HEK293 (cell line): ENCODE measurements around the gene SUFU.

Experiments used
- CTCF ChIA-PET: fragments of 350-600 bp; formaldehyde crosslinking; extraction: SDS; loops from one replicate; lab custom pipeline; 2021; ENCODE audit warnings: antibody characterized with exemption; lab: Yijun Ruan, JAX
- POLR2A ChIA-PET: fragments of 300-600 bp; formaldehyde crosslinking; extraction: SDS; loops from one replicate; lab custom pipeline; 2020; ENCODE audit warnings: antibody characterized with exemption, inconsistent platforms; lab: Yijun Ruan, JAX
- H3K27ac ChIP-seq: fragments of 200-500 bp; sonication (Bioruptor generic); 2 replicates; pipeline ENCODE4 v1.5.1; 2014; ENCODE audit warnings: low read depth, low read length, control low read depth, inconsistent platforms; ENCODE audit errors: extremely low read depth
- H3K36me3 ChIP-seq, 2 experiments: fragments of 200-500 bp in 1 of 2; sonication (Bioruptor generic) in 1 of 2; 1 replicate in 1 of 2; 2 replicates in 1 of 2; pipeline ENCODE4 v1.5.1; 2014 to 2017; ENCODE audit warnings: inconsistent platforms in 2 of 2, low read length in 2 of 2; ENCODE audit not compliant: control insufficient read depth in 2 of 2, insufficient read depth in 1 of 2
- H3K4me1 ChIP-seq: fragments of 200-500 bp; sonication (Bioruptor generic); 2 replicates; pipeline ENCODE4 v1.5.1; 2014; ENCODE audit warnings: mild to moderate bottlenecking, low read length, inconsistent platforms; ENCODE audit not compliant: control insufficient read depth, insufficient read depth
- H3K4me3 ChIP-seq: 2 replicates; pipeline ENCODE4 v1.5.1; 2011; ENCODE audit warnings: low read depth, mild to moderate bottlenecking, control low read depth, low read length, moderate library complexity
- H3K9me3 ChIP-seq: fragments of 200-500 bp; sonication (Bioruptor generic); 2 replicates; pipeline ENCODE4 v1.5.1; 2014; ENCODE audit warnings: low read depth, low read length, inconsistent platforms; ENCODE audit not compliant: control insufficient read depth, insufficient read depth
- GLIS2 ChIP-seq: fragments of 450-650 bp; formaldehyde crosslinking; IDR thresholded peaks from 2 replicates; pipeline ENCODE4 v1.5.1; 2016; ENCODE audit warnings: missing biosample characterization, missing genetic modification characterization
- HOXD13 ChIP-seq: sonication (generic); formaldehyde crosslinking; IDR thresholded peaks from 2 replicates; pipeline ENCODE4 v1.8.0; 2022; ENCODE audit warnings: missing genetic modification reagents, borderline replicate concordance
- KLF10 ChIP-seq: fragments of 450-650 bp; IDR thresholded peaks from 2 replicates; pipeline ENCODE4 v1.5.1; 2018; ENCODE audit warnings: missing biosample characterization, mild to moderate bottlenecking, missing genetic modification characterization
- MZF1 ChIP-seq: fragments of 450-650 bp; formaldehyde crosslinking; IDR thresholded peaks from 2 replicates; pipeline ENCODE4 v1.5.1; 2017; ENCODE audit warnings: missing biosample characterization, missing genetic modification characterization, borderline replicate concordance
- PBX3 ChIP-seq: sonication (generic); formaldehyde crosslinking; IDR thresholded peaks from 2 replicates; pipeline ENCODE4 v1.8.1; 2022; ENCODE audit warnings: mild to moderate bottlenecking, moderate library complexity, missing genetic modification reagents
- SCRT2 ChIP-seq: fragments of 450-650 bp; formaldehyde crosslinking; IDR thresholded peaks from 2 replicates; pipeline ENCODE4 v1.5.1; 2016; ENCODE audit warnings: missing biosample characterization, missing genetic modification characterization
- SP3 ChIP-seq: fragments of 450-650 bp; formaldehyde crosslinking; IDR thresholded peaks from 2 replicates; pipeline ENCODE4 v1.5.1; 2016; ENCODE audit warnings: missing biosample characterization, missing genetic modification characterization
- WT1 ChIP-seq: fragments of 450-650 bp; formaldehyde crosslinking; IDR thresholded peaks from 2 replicates; pipeline ENCODE4 v1.5.1; 2016; ENCODE audit warnings: missing biosample characterization, missing genetic modification characterization
- YY1 ChIP-seq: fragments of 450-650 bp; formaldehyde crosslinking; IDR thresholded peaks from 2 replicates; pipeline ENCODE4 v1.5.1; 2018; ENCODE audit warnings: missing biosample characterization, missing genetic modification characterization
- ZBTB7A ChIP-seq: fragments of 450-650 bp; formaldehyde crosslinking; IDR thresholded peaks from 2 replicates; pipeline ENCODE4 v1.5.1; 2016; ENCODE audit warnings: low read depth, missing biosample characterization, missing genetic modification characterization
- ZEB2 ChIP-seq: fragments of 450-650 bp; formaldehyde crosslinking; IDR thresholded peaks from 2 replicates; pipeline ENCODE4 v1.5.1; 2016; ENCODE audit warnings: missing biosample characterization, missing genetic modification characterization
- ZNF174 ChIP-seq: fragments of 450-650 bp; formaldehyde crosslinking; IDR thresholded peaks from 2 replicates; pipeline ENCODE4 v1.5.0; 2017; ENCODE audit warnings: missing biosample characterization, mild to moderate bottlenecking, missing genetic modification characterization
- ZNF302 ChIP-seq: fragments of 450-650 bp; formaldehyde crosslinking; IDR thresholded peaks from 2 replicates; pipeline ENCODE4 v1.5.1; 2016; ENCODE audit warnings: missing biosample characterization, missing genetic modification characterization, low read depth
- ZNF341 ChIP-seq: fragments of 450-650 bp; formaldehyde crosslinking; IDR thresholded peaks from 2 replicates; pipeline ENCODE4; 2016; ENCODE audit warnings: low read depth, missing biosample characterization, missing genetic modification characterization
- ZNF350 ChIP-seq: fragments of 450-650 bp; formaldehyde crosslinking; IDR thresholded peaks from 2 replicates; pipeline ENCODE4 v1.5.0; 2017; ENCODE audit warnings: missing biosample characterization, mild to moderate bottlenecking, missing genetic modification characterization
- ZNF37A ChIP-seq: fragments of 450-650 bp; IDR thresholded peaks from 2 replicates; pipeline ENCODE4 v1.5.1; 2018; ENCODE audit warnings: missing biosample characterization, missing genetic modification characterization
- ZNF544 ChIP-seq: fragments of 450-650 bp; formaldehyde crosslinking; IDR thresholded peaks from 2 replicates; pipeline ENCODE4 v1.5.0; 2017; ENCODE audit warnings: missing biosample characterization, missing genetic modification characterization
- ZNF555 ChIP-seq: fragments of 450-650 bp; formaldehyde crosslinking; conservative IDR thresholded peaks from 2 replicates; pipeline ENCODE4 v1.5.1; 2017; ENCODE audit warnings: missing biosample characterization, mild to moderate bottlenecking, missing genetic modification characterization, inconsistent platforms
- ZNF596 ChIP-seq: fragments of 450-650 bp; IDR thresholded peaks from 2 replicates; pipeline ENCODE4 v1.5.0; 2018; ENCODE audit warnings: missing biosample characterization, mild to moderate bottlenecking, missing genetic modification characterization, moderate library complexity
- ZNF600 ChIP-seq: fragments of 450-650 bp; formaldehyde crosslinking; IDR thresholded peaks from 2 replicates; pipeline ENCODE4 v1.5.1; 2016; ENCODE audit warnings: missing biosample characterization, missing genetic modification characterization
- ZNF660 ChIP-seq: fragments of 450-650 bp; IDR thresholded peaks from 2 replicates; pipeline ENCODE4 v1.5.1; 2018; ENCODE audit warnings: missing biosample characterization, mild to moderate bottlenecking, missing genetic modification characterization
- TF ChIP-seq, protein P1 (sequence below): fragments of 450-650 bp; IDR thresholded peaks from 2 replicates; pipeline ENCODE4 v1.5.1; 2018; ENCODE audit warnings: missing biosample characterization, missing genetic modification characterization
- TF ChIP-seq, protein P2 (sequence below): fragments of 450-650 bp; formaldehyde crosslinking; IDR thresholded peaks from 2 replicates; pipeline ENCODE4 v1.5.1; 2016; ENCODE audit warnings: missing biosample characterization, missing genetic modification characterization
- TF ChIP-seq, protein P3 (sequence below): fragments of 450-650 bp; formaldehyde crosslinking; IDR thresholded peaks from 2 replicates; pipeline ENCODE4 v1.5.1; 2016; ENCODE audit warnings: missing biosample characterization, missing genetic modification characterization

SUFU gene

GRCh38 chr10:102612964-102613275, 109.1 kb downstream of the SUFU start:
- Histone ChIP-seq H3K9me3 (no peaks in the 10 kb centered on the region), H3K4me1 (peaks cover 3% of the 10 kb centered on the region; the same call in 1 of the 2 replicates), H3K4me3 (no peak overlapping the region), H3K36me3 (peaks cover 0 to 41% of the 10 kb centered on the region in 2 experiments; a peak in 2 of 3 replicates), H3K27ac (no peak overlapping the region)
- ChIA-PET CTCF (interaction anchor here (1.0 to 5.2 kb wide), 5 partner anchors 8 to 110 kb away, joined by 3 to 25 read pairs (median 3); partner anchors contain the start of gene ACTR1A), POLR2A (interaction anchor here (1.1 to 1.2 kb wide), 2 partner anchors 29 to 32 kb away, joined by 3 read pairs; no protein-coding TSS in a partner anchor)
- TF ChIP-seq KLF10 (tag by site-specific recombination) = no peak
- no peak for TF ChIP-seq ZNF37A (tag by site-specific recombination)
- no peak for TF ChIP-seq ZNF350
- no peak for TF ChIP-seq ZNF660
- no peak for TF ChIP-seq ZNF600
- no peak for TF ChIP-seq HOXD13 (CRISPR knock-in tag)

- TF ChIP-seq ZNF555 (tag by site-specific recombination) (no peak), YY1 (no peak)
- Histone ChIP-seq H3K36me3 (peaks cover 0 to 45% of the 10 kb centered on the region in 2 experiments; a peak in 1 of 3 replicates), H3K4me1 (peaks cover 3% of the 10 kb centered on the region; the same call in 1 of the 2 replicates), H3K4me3 (no peak overlapping the region), H3K27ac (no peak overlapping the region), H3K9me3 (no peaks in the 10 kb centered on the region)
- CTCF ChIA-PET = interaction anchor here (0.5 to 5.2 kb wide), 6 partner anchors 8 to 110 kb away, joined by 3 to 25 read pairs (median 4); partner anchors contain the start of gene ACTR1A
- POLR2A ChIA-PET = interaction anchor here (1.1 to 1.2 kb wide), 2 partner anchors 29 to 31 kb away, joined by 3 read pairs; no protein-coding TSS in a partner anchor
Observed at GRCh38 chr10:102613286-102613685, 109.5 kb downstream of the SUFU start.

- H3K4me1 ChIP-seq = peaks cover 3% of the 10 kb centered on the region; the same call in 1 of the 2 replicates
- POLR2A ChIA-PET = interaction anchor here (1.1 to 1.2 kb wide), 2 partner anchors 28 to 31 kb away, joined by 3 read pairs; no protein-coding TSS in a partner anchor
- TF ChIP-seq ZNF544 (tag by site-specific recombination) (no peak), SCRT2 (tag by site-specific recombination) (no peak), ZNF596 (tag by site-specific recombination) (no peak), SP3 (tag by site-specific recombination) (no peak), ZNF341 (tag by site-specific recombination) (no peak), ZNF302 (tag by site-specific recombination) (no peak), ZNF174 (tag by site-specific recombination) (no peak), WT1 (tag by site-specific recombination) (no peak), ZBTB7A (no peak), MZF1 (no peak), ZNF600 (no peak)
- TF ChIP-seq, protein P1, sequence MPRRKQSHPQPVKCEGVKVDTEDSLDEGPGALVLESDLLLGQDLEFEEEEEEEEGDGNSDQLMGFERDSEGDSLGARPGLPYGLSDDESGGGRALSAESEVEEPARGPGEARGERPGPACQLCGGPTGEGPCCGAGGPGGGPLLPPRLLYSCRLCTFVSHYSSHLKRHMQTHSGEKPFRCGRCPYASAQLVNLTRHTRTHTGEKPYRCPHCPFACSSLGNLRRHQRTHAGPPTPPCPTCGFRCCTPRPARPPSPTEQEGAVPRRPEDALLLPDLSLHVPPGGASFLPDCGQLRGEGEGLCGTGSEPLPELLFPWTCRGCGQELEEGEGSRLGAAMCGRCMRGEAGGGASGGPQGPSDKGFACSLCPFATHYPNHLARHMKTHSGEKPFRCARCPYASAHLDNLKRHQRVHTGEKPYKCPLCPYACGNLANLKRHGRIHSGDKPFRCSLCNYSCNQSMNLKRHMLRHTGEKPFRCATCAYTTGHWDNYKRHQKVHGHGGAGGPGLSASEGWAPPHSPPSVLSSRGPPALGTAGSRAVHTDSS = no peak
- no peaks in the 10 kb centered on the region for H3K9me3 ChIP-seq
- H3K4me3 ChIP-seq = no peak overlapping the region
- CTCF ChIA-PET = interaction anchor here (0.5 to 5.2 kb wide), 5 partner anchors 9 to 53 kb away, joined by 3 to 25 read pairs (median 4); no protein-coding TSS in a partner anchor
- peaks cover 0 to 45% of the 10 kb centered on the region in 2 experiments; a peak in 1 of 3 replicates for H3K36me3 ChIP-seq
- no peak overlapping the region for H3K27ac ChIP-seq
Observed at GRCh38 chr10:102613785-102614184, 110.0 kb downstream of the SUFU start.

DNA sequence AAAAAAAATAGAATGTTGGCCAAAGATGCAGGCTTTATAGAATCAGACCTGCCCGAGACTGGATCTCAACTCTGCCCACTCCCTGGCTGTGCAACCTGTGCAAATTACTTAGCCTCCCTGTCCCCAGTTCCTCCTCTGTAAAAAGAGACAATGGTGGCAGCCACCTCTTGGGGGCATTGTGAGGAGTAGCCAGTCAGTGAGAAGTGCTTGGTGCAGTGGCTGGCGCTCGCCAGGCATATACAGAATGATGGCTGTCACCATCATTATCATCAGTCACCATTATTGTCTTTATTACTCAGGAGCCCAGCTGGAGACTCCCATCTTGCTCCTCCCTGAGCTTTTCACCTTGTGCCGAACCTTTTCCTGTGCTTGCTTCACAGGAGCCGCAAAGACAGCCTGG, 111.1 kb downstream of the SUFU start:
- ChIA-PET POLR2A (no interaction called here), CTCF (interaction anchor here (0.6 to 5.2 kb wide), 11 partner anchors 8 to 99 kb away, joined by 3 to 25 read pairs (median 3); partner anchors contain the start of gene ARL3)
- no peaks in the 10 kb centered on the region for H3K9me3 ChIP-seq
- peaks cover 3% of the 10 kb centered on the region; the same call in 1 of the 2 replicates for H3K4me1 ChIP-seq
- H3K27ac ChIP-seq = no peak overlapping the region
- peaks cover 0 to 47% of the 10 kb centered on the region in 2 experiments; a peak in 1 of 3 replicates for H3K36me3 ChIP-seq
- no peak overlapping the region for H3K4me3 ChIP-seq
- TF ChIP-seq GLIS2 (no peak), ZEB2 (tag by site-specific recombination) (no peak), PBX3 (CRISPR knock-in tag) (no peak)
- TF ChIP-seq, protein P2, sequence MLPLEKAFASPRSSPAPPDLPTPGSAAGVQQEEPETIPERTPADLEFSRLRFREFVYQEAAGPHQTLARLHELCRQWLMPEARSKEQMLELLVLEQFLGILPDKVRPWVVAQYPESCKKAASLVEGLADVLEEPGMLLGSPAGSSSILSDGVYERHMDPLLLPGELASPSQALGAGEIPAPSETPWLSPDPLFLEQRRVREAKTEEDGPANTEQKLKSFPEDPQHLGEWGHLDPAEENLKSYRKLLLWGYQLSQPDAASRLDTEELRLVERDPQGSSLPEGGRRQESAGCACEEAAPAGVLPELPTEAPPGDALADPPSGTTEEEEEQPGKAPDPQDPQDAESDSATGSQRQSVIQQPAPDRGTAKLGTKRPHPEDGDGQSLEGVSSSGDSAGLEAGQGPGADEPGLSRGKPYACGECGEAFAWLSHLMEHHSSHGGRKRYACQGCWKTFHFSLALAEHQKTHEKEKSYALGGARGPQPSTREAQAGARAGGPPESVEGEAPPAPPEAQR = no peak
- TF ChIP-seq, protein P3, sequence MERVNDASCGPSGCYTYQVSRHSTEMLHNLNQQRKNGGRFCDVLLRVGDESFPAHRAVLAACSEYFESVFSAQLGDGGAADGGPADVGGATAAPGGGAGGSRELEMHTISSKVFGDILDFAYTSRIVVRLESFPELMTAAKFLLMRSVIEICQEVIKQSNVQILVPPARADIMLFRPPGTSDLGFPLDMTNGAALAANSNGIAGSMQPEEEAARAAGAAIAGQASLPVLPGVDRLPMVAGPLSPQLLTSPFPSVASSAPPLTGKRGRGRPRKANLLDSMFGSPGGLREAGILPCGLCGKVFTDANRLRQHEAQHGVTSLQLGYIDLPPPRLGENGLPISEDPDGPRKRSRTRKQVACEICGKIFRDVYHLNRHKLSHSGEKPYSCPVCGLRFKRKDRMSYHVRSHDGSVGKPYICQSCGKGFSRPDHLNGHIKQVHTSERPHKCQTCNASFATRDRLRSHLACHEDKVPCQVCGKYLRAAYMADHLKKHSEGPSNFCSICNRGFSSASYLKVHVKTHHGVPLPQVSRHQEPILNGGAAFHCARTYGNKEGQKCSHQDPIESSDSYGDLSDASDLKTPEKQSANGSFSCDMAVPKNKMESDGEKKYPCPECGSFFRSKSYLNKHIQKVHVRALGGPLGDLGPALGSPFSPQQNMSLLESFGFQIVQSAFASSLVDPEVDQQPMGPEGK (tag by site-specific recombination) = no peak
